Measurements from ENCODE around the gene GMPR. TPM values are rescaled to one million over a fixed set of nuclear protein-coding genes. Genes with fewer than 3 reads are reported as not detected.

GMPR gene
- polyA plus RNA-seq, 1 donor (not counting 4 experiments of a cell fraction or from before 2014, with no cell fraction given), result 0.50 TPM

- no peaks in the 10 kb centered on the region for H3K4me1 ChIP-seq (ENCODE audit: control insufficient read depth, extremely low read depth, insufficient read depth, low read length)
- no peak for DNase-seq (ENCODE audit: low read depth, low spot score)
- dilution Hi-C loops (cut with MboI; ENCODE audit: extremely low pct_ligation_motif_present, low sequenced_read_pairs), result no loop called here
- FAIRE-seq, result no peak
- peaks cover 25% of the 10 kb centered on the region for H3K27me3 ChIP-seq (ENCODE audit: control insufficient read depth, extremely low read depth, insufficient read depth, low read length)
- H3K27ac ChIP-seq (ENCODE audit: control insufficient read depth, insufficient read depth, low read length), result no peak overlapping the region
- no peaks in the 10 kb centered on the region for H4K20me1 ChIP-seq (ENCODE audit: control insufficient read depth, extremely low read depth, insufficient read depth, low read length)
- H3K36me3 ChIP-seq (ENCODE audit: control insufficient read depth in 2 of 2, extremely low read depth in 1 of 2, insufficient read depth in 2 of 2, low read length in 2 of 2), result no peaks in the 10 kb centered on the region
- no peak overlapping the region for H3K4me3 ChIP-seq (ENCODE audit: control insufficient read depth in 2 of 3, extremely low read depth in 1 of 3, insufficient read depth in 2 of 3, low read depth in 1 of 3, low read length in 3 of 3)
- no peaks in the 10 kb centered on the region for H3K79me2 ChIP-seq (ENCODE audit: control insufficient read depth, insufficient read depth, low read length)
- no peak overlapping the region for H3K4me2 ChIP-seq (ENCODE audit: control insufficient read depth, extremely low read depth, insufficient read depth, low read depth, low read length)
- no peaks in the 10 kb centered on the region for H3K9me3 ChIP-seq (ENCODE audit: control insufficient read depth, low read depth, low read length)
- no peak overlapping the region for H3K9ac ChIP-seq (ENCODE audit: control insufficient read depth, extremely low read depth, insufficient read depth, low read length)
- no peak overlapping the region for H2AFZ ChIP-seq (ENCODE audit: control insufficient read depth, low read length)
- H3K9me1 ChIP-seq (ENCODE audit: control insufficient read depth, extremely low read depth, insufficient read depth, low read length), result no peaks in the 10 kb centered on the region
- TF ChIP-seq EZH2 (IDR thresholded peaks at IDR 0.05; ENCODE audit: low read length) (peak; percentile 47), CTCF (optimal IDR thresholded peaks at IDR 0.05 in 1 of 3, IDR thresholded peaks at IDR 0.05 in 1 of 3, conservative IDR thresholded peaks at IDR 0.05 in 1 of 3; ENCODE audit: extremely low read depth in 1 of 3, insufficient read depth in 2 of 3, low read length in 3 of 3) (no peak)
Observed at GRCh38 chr6:16292942-16293341, 54.6 kb downstream of the GMPR start.

GRCh38 chr6:16294371-16294770, 56.0 kb downstream of the GMPR start:
- H3K9ac ChIP-seq (ENCODE audit: control insufficient read depth, extremely low read depth, insufficient read depth, low read length), result no peak overlapping the region
- H3K9me1 ChIP-seq (ENCODE audit: control insufficient read depth, extremely low read depth, insufficient read depth, low read length), result no peaks in the 10 kb centered on the region
- no peak for TF ChIP-seq EZH2 (IDR thresholded peaks at IDR 0.05; ENCODE audit: low read length)
- TF ChIP-seq CTCF (optimal IDR thresholded peaks at IDR 0.05 in 1 of 3, IDR thresholded peaks at IDR 0.05 in 1 of 3, conservative IDR thresholded peaks at IDR 0.05 in 1 of 3; ENCODE audit: extremely low read depth in 1 of 3, insufficient read depth in 2 of 3, low read length in 3 of 3), result no peak
- H3K36me3 ChIP-seq (ENCODE audit: control insufficient read depth in 2 of 2, extremely low read depth in 1 of 2, insufficient read depth in 2 of 2, low read length in 2 of 2), result no peaks in the 10 kb centered on the region
- no peak overlapping the region for H3K4me2 ChIP-seq (ENCODE audit: control insufficient read depth, extremely low read depth, insufficient read depth, low read depth, low read length)
- H3K27ac ChIP-seq (ENCODE audit: control insufficient read depth, insufficient read depth, low read length), result no peak overlapping the region
- DNase-seq (ENCODE audit: low read depth, low spot score) (no peak), FAIRE-seq (no peak)
- no peaks in the 10 kb centered on the region for H4K20me1 ChIP-seq (ENCODE audit: control insufficient read depth, extremely low read depth, insufficient read depth, low read length)
- H3K79me2 ChIP-seq (ENCODE audit: control insufficient read depth, insufficient read depth, low read length), result no peaks in the 10 kb centered on the region
- no peaks in the 10 kb centered on the region for H3K4me1 ChIP-seq (ENCODE audit: control insufficient read depth, extremely low read depth, insufficient read depth, low read length)
- dilution Hi-C loops (cut with MboI; ENCODE audit: extremely low pct_ligation_motif_present, low sequenced_read_pairs), result no loop called here
- H3K27me3 ChIP-seq (ENCODE audit: control insufficient read depth, extremely low read depth, insufficient read depth, low read length), result peaks cover 25% of the 10 kb centered on the region
- no peak overlapping the region for H3K4me3 ChIP-seq (ENCODE audit: control insufficient read depth in 2 of 3, extremely low read depth in 1 of 3, insufficient read depth in 2 of 3, low read depth in 1 of 3, low read length in 3 of 3)
- no peak overlapping the region for H2AFZ ChIP-seq (ENCODE audit: control insufficient read depth, low read length)
- no peaks in the 10 kb centered on the region for H3K9me3 ChIP-seq (ENCODE audit: control insufficient read depth, low read depth, low read length)

Data from keratinocyte (primary cell).